Natural killer cell (primary cell): ENCODE results near the gene IGF1. TPM values are rescaled to one million over a fixed set of nuclear protein-coding genes. Genes with fewer than 3 reads are reported as not detected.

Source experiments
- ATAC-seq, 3 donors: fragments of 150-1000 bp in 2 of 3; fragments of 200-7000 bp in 1 of 3; cut with Tn5 transposase; 1 replicate in 1 of 3; 2 replicates in 2 of 3; pipeline ENCODE4 v1.10.0; 2021; ENCODE audit warnings: mild to moderate bottlenecking in 2 of 3, moderate library complexity in 2 of 3
- DNase-seq, 2 donors: peaks; one replicate each; pipeline versions ENCODE4 v3.0.0 to v3.0.0-alpha.2; 2013 to 2021; ENCODE audit warnings: mixed read lengths in 1 of 2
- H3K27ac ChIP-seq: one replicate; pipeline ENCODE4 v1.5.1; 2013; ENCODE audit warnings: mild to moderate bottlenecking, low read length
- H3K27me3 ChIP-seq: one replicate; pipeline ENCODE4 v1.6.1; 2013; ENCODE audit warnings: low read length; ENCODE audit not compliant: control insufficient read depth, insufficient read depth
- H3K36me3 ChIP-seq: one replicate; pipeline ENCODE4 v1.6.1; 2013; ENCODE audit warnings: low read length; ENCODE audit not compliant: control insufficient read depth, insufficient read depth
- H3K4me1 ChIP-seq: one replicate; pipeline ENCODE4 v1.6.1; 2013; ENCODE audit warnings: low read length; ENCODE audit not compliant: control insufficient read depth, insufficient read depth
- H3K4me3 ChIP-seq: one replicate; pipeline ENCODE4 v1.5.1; 2013; ENCODE audit warnings: low read length
- H3K9me3 ChIP-seq: one replicate; pipeline ENCODE4 v1.6.1; 2013; ENCODE audit warnings: low read length; ENCODE audit not compliant: control insufficient read depth, insufficient read depth
- H3K27ac Mint-ChIP-seq, 2 donors: one replicate each; pipeline ENCODE4 v1.8.0; 2022; ENCODE audit warnings: mild to moderate bottlenecking in 2 of 2, mixed read lengths in 2 of 2, moderate library complexity in 1 of 2
- H3K27me3 Mint-ChIP-seq, 2 donors: one replicate each; pipeline ENCODE4 v1.8.0; 2022; ENCODE audit warnings: low read depth in 2 of 2, mixed read lengths in 2 of 2
- H3K36me3 Mint-ChIP-seq: one replicate; pipeline ENCODE4 v1.8.0; 2022; ENCODE audit warnings: mixed read lengths
- H3K4me1 Mint-ChIP-seq, 2 donors: one replicate each; pipeline ENCODE4 v1.8.0; 2022; ENCODE audit warnings: mixed read lengths in 2 of 2
- H3K4me3 Mint-ChIP-seq: one replicate; pipeline ENCODE4 v1.8.0; 2022; ENCODE audit warnings: mild to moderate bottlenecking, moderate library complexity, mixed read lengths
- H3K9me3 Mint-ChIP-seq, 2 donors: one replicate each; pipeline ENCODE4 v1.8.0; 2022; ENCODE audit warnings: mixed read lengths in 2 of 2
- CTCF ChIP-seq: fragments of 200-600 bp; IDR thresholded peaks from one replicate; pipeline ENCODE4 v1.8.0; 2022; ENCODE audit warnings: antibody characterized with exemption
- WGBS: methylation state at CpG from one replicate; pipeline ENCODE4 v1.1.7; 2013; ENCODE audit warnings: missing lambda C conversion rate; ENCODE audit not compliant: insufficient coverage; 5-methylcytosine and 5-hydroxymethylcytosine counted together
- intact Hi-C: fragments of 100-400 bp; cut with micrococcal nuclease; formaldehyde crosslinking; loops from one replicate; pipeline ENCODE4 v1.14.2; 2022
- total RNA-seq, 4 donors: library from RNA; stranded (reverse); fragments of 120-200 nt in 1 of 4; gene quantifications; one replicate each; pipeline versions ENCODE4 v1.2.3 to v1.2.4, GENCODE V29; 2013 to 2022

Gene IGF1
- under 1 TPM in 1 of 3 donors, not detected in 2; 0.48 TPM for total RNA-seq
- total RNA-seq (2013): 0.02 TPM

GRCh38 chr12:102480406-102480805, at the start of gene IGF1:
Gene IGF1, minus strand, starts transcription at chr12:102480563. Its CDS starts 182 bp downstream, at chr12:102480381.
- WGBS: 50% methylated on average over 1 of the region's 2 CpGs
- Histone ChIP-seq H3K4me1 (peaks cover 13% of the 10 kb centered on the region), H3K27me3 (peaks cover 12% of the 10 kb centered on the region), H3K27ac (no peak within 1 kb of the TSS), H3K4me3 (no peak within 1 kb of the TSS), H3K36me3 (no peaks in the 10 kb centered on the region), H3K9me3 (no peaks in the 10 kb centered on the region)
- TF ChIP-seq CTCF: no peak
- intact Hi-C loops: loop anchor here (10.0 kb wide), 1 partner anchor 536 kb away; no protein-coding TSS in a partner anchor
- Mint-ChIP-seq H3K36me3 (no peaks in the 10 kb centered on the region), H3K9me3 (no peaks in the 10 kb centered on the region), H3K27me3 (peaks cover 22 to 34% of the 10 kb centered on the region in 2 donors), H3K27ac (no peak within 1 kb of the TSS), H3K4me3 (no peak within 1 kb of the TSS), H3K4me1 (peaks cover 11 to 13% of the 10 kb centered on the region in 2 donors)
- no peak for ATAC-seq
- no peak for DNase-seq

- ATAC-seq (no peak), DNase-seq (no peak)
- TF ChIP-seq CTCF: no peak
- Histone ChIP-seq H3K4me3 (no peak overlapping the region), H3K9me3 (no peaks in the 10 kb centered on the region), H3K27me3 (no peaks in the 10 kb centered on the region), H3K27ac (no peak overlapping the region), H3K4me1 (no peaks in the 10 kb centered on the region), H3K36me3 (no peaks in the 10 kb centered on the region)
- Mint-ChIP-seq H3K9me3 (peaks cover 0 to 9% of the 10 kb centered on the region in 2 donors), H3K27me3 (peaks cover 0 to 7% of the 10 kb centered on the region in 2 donors), H3K36me3 (no peaks in the 10 kb centered on the region), H3K27ac (no peak overlapping the region), H3K4me3 (no peak overlapping the region), H3K4me1 (no peaks in the 10 kb centered on the region)
- intact Hi-C loops: no loop called here
These were observed 47.7 kb upstream of the IGF1 start for GRCh38 chr12:102528111-102528510.

- Mint-ChIP-seq H3K27me3 (peaks cover 0 to 7% of the 10 kb centered on the region in 2 donors), H3K36me3 (no peaks in the 10 kb centered on the region), H3K27ac (no peak overlapping the region), H3K4me3 (no peak overlapping the region), H3K9me3 (peaks cover 0 to 9% of the 10 kb centered on the region in 2 donors), H3K4me1 (no peaks in the 10 kb centered on the region)
- no peaks in the 10 kb centered on the region for H3K27me3 ChIP-seq
- H3K27ac ChIP-seq: no peak overlapping the region
- intact Hi-C loops: no loop called here
- no peak overlapping the region for H3K4me3 ChIP-seq
- no peak for TF ChIP-seq CTCF
- H3K9me3 ChIP-seq: no peaks in the 10 kb centered on the region
- no peaks in the 10 kb centered on the region for H3K36me3 ChIP-seq
- H3K4me1 ChIP-seq: no peaks in the 10 kb centered on the region
- WGBS: 81% methylated on average over 8 of the region's 8 CpGs
- ATAC-seq: no peak
- no peak for DNase-seq
These were observed 46.9 kb upstream of the IGF1 start for GRCh38 chr12:102527171-102527720.

GRCh38 chr12:102526656-102527055, 46.3 kb upstream of the IGF1 start:
- Histone ChIP-seq H3K27ac (no peak overlapping the region), H3K4me1 (no peaks in the 10 kb centered on the region), H3K27me3 (no peaks in the 10 kb centered on the region), H3K4me3 (no peak overlapping the region), H3K36me3 (no peaks in the 10 kb centered on the region), H3K9me3 (no peaks in the 10 kb centered on the region)
- H3K27ac Mint-ChIP-seq: no peak overlapping the region
- 83% methylated on average over 1 of the region's 1 CpG for WGBS
- peaks cover 0 to 9% of the 10 kb centered on the region in 2 donors for H3K9me3 Mint-ChIP-seq
- no peak overlapping the region for H3K4me3 Mint-ChIP-seq
- DNase-seq (no peak), ATAC-seq (no peak)
- intact Hi-C loops: no loop called here
- no peaks in the 10 kb centered on the region for H3K4me1 Mint-ChIP-seq
- no peaks in the 10 kb centered on the region for H3K36me3 Mint-ChIP-seq
- peaks cover 0 to 7% of the 10 kb centered on the region in 2 donors for H3K27me3 Mint-ChIP-seq
- no peak for TF ChIP-seq CTCF
